ENCODE measurements around the gene SLC37A1.

SLC37A1 gene

DNA sequence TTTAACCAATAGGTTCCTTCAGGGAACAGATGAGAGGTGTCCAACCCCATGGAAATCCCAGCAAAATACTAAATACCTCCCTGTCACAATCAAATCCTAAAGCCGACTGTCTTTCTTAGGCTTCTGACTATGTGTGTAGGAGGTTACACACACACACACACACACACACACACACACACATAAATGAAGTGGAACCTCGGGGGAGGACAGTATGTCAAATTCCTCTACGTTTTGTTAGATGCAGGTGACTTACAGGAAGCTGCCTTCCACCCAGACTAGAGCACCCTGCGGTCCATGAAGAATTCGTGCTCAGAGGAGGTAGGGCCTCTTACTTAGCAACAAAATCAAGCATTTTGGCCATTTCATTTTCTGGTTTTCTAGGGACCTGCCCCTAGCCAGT, 34.1 kb upstream of the SLC37A1 start:
- DNase-seq = no peak

DNA sequence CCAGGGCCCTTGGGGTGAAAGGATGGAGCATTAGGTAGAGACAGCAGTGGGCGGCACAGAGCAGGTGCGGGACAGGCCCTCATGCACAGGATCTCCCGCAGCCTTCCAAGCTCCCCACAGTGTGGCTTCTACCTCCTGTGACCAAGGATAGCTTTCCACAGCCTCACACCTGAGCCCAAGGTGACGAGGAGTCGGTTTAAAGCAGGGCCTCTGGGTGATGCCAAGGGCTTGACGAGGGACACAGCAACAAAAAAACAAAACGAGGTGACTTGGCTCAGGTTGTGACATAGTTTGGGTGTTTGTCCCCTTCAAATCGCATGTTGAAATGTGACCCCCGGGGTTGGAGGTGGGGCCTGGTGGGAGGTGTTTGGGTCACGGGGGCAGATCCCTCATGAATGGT, 32.9 kb upstream of the SLC37A1 start:
- no peak for DNase-seq

DNA sequence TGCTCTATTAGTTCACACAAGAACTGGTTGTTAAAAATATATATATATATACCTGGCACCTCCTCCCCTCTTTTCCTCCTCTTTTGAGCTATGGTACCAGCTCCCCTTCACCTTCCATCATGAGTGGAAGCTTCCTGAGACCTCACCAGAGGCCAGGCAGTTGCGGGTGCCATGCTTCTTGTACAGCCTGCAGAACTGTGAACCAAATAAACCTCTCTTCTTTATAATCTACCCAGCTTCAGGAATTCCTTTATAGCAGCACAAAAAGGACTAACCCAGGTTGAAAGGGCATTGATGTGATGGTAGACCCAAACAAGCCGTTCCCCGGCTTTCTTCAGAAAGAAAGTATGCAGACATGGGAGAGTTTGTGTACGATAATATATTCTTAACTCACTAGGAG, 32.5 kb upstream of the SLC37A1 start:
- no peak for DNase-seq

DNA sequence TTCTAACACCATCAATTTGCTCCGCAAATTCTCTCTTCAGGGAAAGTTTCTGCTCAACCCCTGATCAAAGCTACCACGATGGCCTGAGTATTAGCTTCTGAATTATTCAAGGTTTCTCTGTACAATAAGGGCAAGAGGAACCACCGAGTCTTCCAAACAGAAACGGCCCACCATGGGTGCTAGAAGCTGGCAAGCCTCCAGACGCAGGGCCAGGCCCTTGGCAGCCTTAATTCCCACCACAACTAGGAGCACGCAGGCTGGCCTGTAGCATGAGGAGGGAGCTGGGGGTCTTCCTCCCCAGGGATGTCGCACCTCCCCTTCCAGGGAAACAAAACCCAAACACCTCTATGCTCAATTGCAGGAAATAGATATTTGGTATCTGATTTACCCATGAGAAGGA, 28.7 kb upstream of the SLC37A1 start:
- DNase-seq = no peak

DNA sequence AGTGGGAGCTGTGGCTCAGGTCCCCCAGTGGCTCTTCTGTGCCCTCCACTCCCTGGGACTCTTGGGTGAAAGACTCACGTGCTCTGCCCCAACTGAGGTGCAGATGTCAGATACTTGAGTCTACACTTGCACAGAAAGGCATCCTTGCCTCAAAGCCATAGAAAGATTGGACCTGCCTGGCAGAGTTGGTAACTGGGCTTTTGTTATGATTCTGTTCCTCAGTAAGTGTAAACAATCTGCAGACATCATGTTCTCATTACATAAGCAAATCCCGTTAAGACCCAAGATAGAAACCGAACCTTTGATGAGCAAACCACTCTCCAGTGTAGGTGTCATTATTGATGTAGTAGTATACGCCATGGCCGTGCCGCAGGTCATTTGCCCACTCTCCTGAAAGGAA, 27.6 kb upstream of the SLC37A1 start:
- DNase-seq = no peak

DNA sequence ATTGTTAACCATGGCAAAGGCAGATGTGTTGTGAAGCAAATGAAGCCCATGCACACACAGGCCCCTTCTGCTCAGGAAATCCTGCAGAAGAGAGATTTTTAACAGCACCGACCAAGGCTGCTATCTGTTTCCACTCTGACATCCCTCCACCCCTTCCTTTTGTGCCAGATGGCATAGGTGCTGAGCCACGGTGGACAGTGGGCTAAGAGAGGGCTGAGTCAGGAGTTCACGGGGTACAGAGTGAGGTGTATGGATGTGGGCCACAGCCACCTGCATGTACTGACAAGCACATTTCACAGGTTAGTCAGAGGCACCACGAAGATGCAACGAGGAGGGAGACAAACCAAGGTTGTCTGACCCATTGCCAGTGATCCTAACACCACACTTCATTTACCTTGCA, 27.1 kb upstream of the SLC37A1 start:
- no peak for DNase-seq

- DNase-seq = no peak
Observed at GRCh38 chr21:42489006-42489563, 24.6 kb upstream of the SLC37A1 start.

DNA sequence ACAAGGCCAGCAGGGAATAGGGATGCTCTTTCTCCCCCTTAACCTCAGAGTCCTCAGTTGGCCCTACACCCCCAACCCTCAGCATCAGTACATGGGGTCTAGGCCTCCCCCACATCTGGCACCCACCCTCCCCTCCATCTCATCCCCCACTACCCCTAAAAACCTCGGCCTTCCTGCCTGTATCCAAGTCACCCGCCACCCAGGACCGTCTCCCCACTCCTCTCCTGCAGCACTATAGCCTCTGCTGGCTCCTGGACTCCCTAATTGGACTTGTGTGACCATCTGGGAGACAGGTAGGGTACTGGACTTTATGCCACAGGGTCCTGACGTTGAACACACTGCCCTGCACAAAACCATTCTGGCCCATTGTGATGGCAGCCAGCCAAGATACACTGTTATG, 23.7 kb upstream of the SLC37A1 start:
- DNase-seq = no peak

DNA sequence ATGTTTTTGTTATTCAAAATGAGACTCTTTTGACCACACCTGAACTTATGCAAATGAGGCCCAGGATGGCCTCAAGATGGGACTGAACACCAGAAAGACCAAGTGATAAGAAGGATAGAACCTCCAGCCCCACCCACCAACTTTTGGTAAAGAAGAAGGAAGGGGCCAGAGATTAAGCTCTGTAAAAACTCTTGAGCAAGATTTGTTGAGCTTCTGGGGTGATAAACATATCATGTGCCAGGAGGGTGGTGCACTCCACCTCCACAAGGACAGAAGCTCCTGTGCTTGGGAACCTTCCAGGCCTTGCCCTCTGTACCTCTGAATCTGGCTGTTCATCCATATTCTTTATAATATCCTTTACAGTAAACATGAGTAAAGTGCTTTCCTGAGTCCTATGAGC, 22.9 kb upstream of the SLC37A1 start:
- DNase-seq = no peak

- no peak for DNase-seq
Observed at GRCh38 chr21:42491328-42491727, 22.3 kb upstream of the SLC37A1 start.

GRCh38 chr21:42492201-42492600, 21.5 kb upstream of the SLC37A1 start:
- no peak for DNase-seq

GRCh38 chr21:42493109-42494060, 20.3 kb upstream of the SLC37A1 start:
- DNase-seq = no peak

DNA sequence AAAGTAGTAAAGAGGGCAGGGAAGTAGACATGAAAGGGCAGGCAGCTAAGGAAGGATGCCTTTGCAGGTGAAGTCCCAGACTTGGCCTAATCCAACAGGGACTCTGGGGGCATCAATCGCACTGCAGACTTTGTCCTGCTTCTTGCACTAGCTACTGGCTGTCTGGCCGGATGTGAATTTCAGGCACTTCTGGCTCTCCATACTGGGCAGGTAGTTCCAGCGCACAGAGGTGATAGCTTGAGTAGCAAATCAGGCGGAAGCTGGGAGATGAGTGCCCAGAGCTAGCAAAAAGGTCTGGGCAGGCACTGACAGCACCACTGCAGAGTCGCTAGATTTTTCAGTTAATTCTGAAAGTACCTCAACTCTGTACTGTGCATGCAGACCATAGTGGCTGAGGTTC, 18.6 kb upstream of the SLC37A1 start:
- DNase-seq = no peak

DNA sequence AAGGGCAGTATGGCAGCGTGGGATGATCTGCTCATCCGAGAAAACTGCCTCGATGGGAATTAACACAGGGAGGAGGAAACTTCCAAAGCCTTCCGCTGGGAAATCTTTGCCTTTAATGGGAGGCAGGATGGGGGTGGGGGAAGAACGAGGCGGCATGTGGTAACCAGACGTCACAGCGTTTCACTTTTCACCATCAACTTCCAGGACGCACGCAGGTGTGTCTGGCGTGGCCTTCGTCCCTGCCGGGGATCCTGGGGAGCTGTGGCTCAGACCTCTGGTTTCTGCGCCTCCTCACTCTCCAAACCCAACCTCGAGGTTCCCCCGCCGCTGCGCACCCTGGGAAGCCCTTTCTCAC, 17.9 kb upstream of the SLC37A1 start:
- DNase-seq = no peak

- peak; percentile 99 for DNase-seq
Observed at GRCh38 chr21:42496120-42496838, 17.4 kb upstream of the SLC37A1 start, which contains the start of gene RSPH1. Gene RSPH1 (minus strand): TSS chr21:42496224. CDS start chr21:42496186, 38 bp downstream.

DNA sequence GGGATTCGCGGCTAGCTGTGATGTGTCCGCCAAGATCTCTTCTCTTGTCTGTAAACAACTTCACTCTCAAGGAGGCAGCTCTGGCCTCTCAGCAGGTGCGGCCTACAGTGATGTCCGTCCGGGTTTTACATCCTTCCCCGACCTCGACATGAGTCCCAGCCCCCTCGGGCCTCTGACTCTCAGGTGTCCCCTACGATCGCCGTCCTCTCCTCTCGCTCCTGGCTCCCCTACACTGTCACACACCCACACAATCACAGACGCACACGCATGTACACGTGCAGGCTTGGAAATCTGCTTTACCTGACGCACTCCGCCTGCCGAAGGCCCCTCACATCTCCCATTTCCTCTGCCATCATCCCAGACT, 16.8 kb upstream of the SLC37A1 start:
- no peak for DNase-seq

- DNase-seq = no peak
Observed at GRCh38 chr21:42498012-42498411, 15.6 kb upstream of the SLC37A1 start.

- DNase-seq = no peak
Observed at GRCh38 chr21:42499444-42500112, 14.1 kb upstream of the SLC37A1 start.

GRCh38 chr21:42500225-42500624, 13.4 kb upstream of the SLC37A1 start:
- DNase-seq = no peak

GRCh38 chr21:42500736-42501135, 12.9 kb upstream of the SLC37A1 start:
- DNase-seq = no peak

- no peak for DNase-seq
Observed at GRCh38 chr21:42503711-42504110, 9.9 kb upstream of the SLC37A1 start.

- no peak for DNase-seq
Observed at GRCh38 chr21:42505090-42505726, 8.4 kb upstream of the SLC37A1 start.

- DNase-seq = no peak
Observed at GRCh38 chr21:42507418-42507817, 6.2 kb upstream of the SLC37A1 start.
